SK-N-SH treated with all-trans-retinoic acid at 6 μM for 48 hours (cell line): Measurements from ENCODE around the gene GRK1.

ENCODE experiments used
- ARNTL ChIP-seq: fragments of 450-650 bp; formaldehyde crosslinking; IDR thresholded peaks from 2 replicates; pipeline ENCODE4 v1.5.0; 2020; ENCODE audit warnings: low read depth, mild to moderate bottlenecking, moderate library complexity, borderline replicate concordance
- CREB5 ChIP-seq: fragments of 250-450 bp; sonication (Bioruptor Pico); IDR thresholded peaks from 2 replicates; pipeline ENCODE4 v1.5.1; 2020; ENCODE audit warnings: low read depth, mild to moderate bottlenecking, moderate library complexity
- CSDC2 ChIP-seq: fragments of 250-450 bp; sonication (Bioruptor Pico); IDR thresholded peaks from 2 replicates; pipeline ENCODE4 v1.5.0; 2020; ENCODE audit warnings: mild to moderate bottlenecking, moderate library complexity
- ESRRG ChIP-seq: fragments of 250-450 bp; sonication (Bioruptor Pico); IDR thresholded peaks from 2 replicates; pipeline ENCODE4 v1.6.1; 2021; ENCODE audit warnings: mild to moderate bottlenecking
- GLIS3 ChIP-seq: fragments of 250-450 bp; sonication (Bioruptor Pico); IDR thresholded peaks from 2 replicates; pipeline ENCODE4 v1.5.0; 2020; ENCODE audit warnings: mild to moderate bottlenecking, moderate library complexity
- PATZ1 ChIP-seq: fragments of 250-450 bp; sonication (Bioruptor Pico); IDR thresholded peaks from 2 replicates; pipeline ENCODE4 v1.8.0; 2020; ENCODE audit warnings: mild to moderate bottlenecking, moderate library complexity, borderline replicate concordance
- RARB ChIP-seq: fragments of 250-450 bp; sonication (Bioruptor Pico); IDR thresholded peaks from 2 replicates; pipeline ENCODE4 v1.8.0; 2021; ENCODE audit warnings: mild to moderate bottlenecking, moderate library complexity
- SNAI2 ChIP-seq: fragments of 250-450 bp; sonication (Bioruptor Pico); IDR thresholded peaks from 2 replicates; pipeline ENCODE4 v1.5.0; 2020; ENCODE audit warnings: mild to moderate bottlenecking, moderate library complexity
- ZFP3 ChIP-seq: fragments of 250-450 bp; sonication (Bioruptor Pico); IDR thresholded peaks from 2 replicates; pipeline ENCODE4 v1.5.0; 2020; ENCODE audit warnings: mild to moderate bottlenecking, moderate library complexity
- ZFP30 ChIP-seq: fragments of 450-650 bp; formaldehyde crosslinking; IDR thresholded peaks from 2 replicates; pipeline ENCODE4 v1.5.0; 2022; ENCODE audit warnings: mild to moderate bottlenecking, moderate library complexity
- ZNF565 ChIP-seq: fragments of 450-650 bp; formaldehyde crosslinking; conservative IDR thresholded peaks from 2 replicates; pipeline ENCODE4 v1.5.0; 2020; ENCODE audit warnings: low read depth, mild to moderate bottlenecking, moderate library complexity
- ZNF70 ChIP-seq: fragments of 450-650 bp; formaldehyde crosslinking; IDR thresholded peaks from 2 replicates; pipeline ENCODE4 v1.5.0; 2020; ENCODE audit warnings: mild to moderate bottlenecking, moderate library complexity
- TF ChIP-seq, protein P1 (sequence below): fragments of 250-450 bp; sonication (Bioruptor Pico); IDR thresholded peaks from 2 replicates; pipeline ENCODE4 v1.8.0; 2021; ENCODE audit warnings: low read depth, mild to moderate bottlenecking, moderate library complexity, borderline replicate concordance
- TF ChIP-seq, protein P2 (sequence below): fragments of 250-450 bp; sonication (Bioruptor Pico); IDR thresholded peaks from 2 replicates; pipeline ENCODE4 v1.5.0; 2020; ENCODE audit warnings: mild to moderate bottlenecking, moderate library complexity

- TF ChIP-seq RARB (CRISPR knock-in tag): no peak
- no peak for TF ChIP-seq ZNF565 (CRISPR knock-in tag)
- TF ChIP-seq ZNF70 (CRISPR knock-in tag): no peak
- TF ChIP-seq PATZ1 (CRISPR knock-in tag): no peak
- no peak for TF ChIP-seq ESRRG (CRISPR knock-in tag)
- no peak for TF ChIP-seq SNAI2 (CRISPR knock-in tag)
- TF ChIP-seq CREB5 (CRISPR knock-in tag): no peak
- TF ChIP-seq ZFP30 (CRISPR knock-in tag): no peak
- no peak for TF ChIP-seq ARNTL (CRISPR knock-in tag)
- TF ChIP-seq ZFP3 (CRISPR knock-in tag): no peak
- no peak for TF ChIP-seq GLIS3
- TF ChIP-seq, protein P1, sequence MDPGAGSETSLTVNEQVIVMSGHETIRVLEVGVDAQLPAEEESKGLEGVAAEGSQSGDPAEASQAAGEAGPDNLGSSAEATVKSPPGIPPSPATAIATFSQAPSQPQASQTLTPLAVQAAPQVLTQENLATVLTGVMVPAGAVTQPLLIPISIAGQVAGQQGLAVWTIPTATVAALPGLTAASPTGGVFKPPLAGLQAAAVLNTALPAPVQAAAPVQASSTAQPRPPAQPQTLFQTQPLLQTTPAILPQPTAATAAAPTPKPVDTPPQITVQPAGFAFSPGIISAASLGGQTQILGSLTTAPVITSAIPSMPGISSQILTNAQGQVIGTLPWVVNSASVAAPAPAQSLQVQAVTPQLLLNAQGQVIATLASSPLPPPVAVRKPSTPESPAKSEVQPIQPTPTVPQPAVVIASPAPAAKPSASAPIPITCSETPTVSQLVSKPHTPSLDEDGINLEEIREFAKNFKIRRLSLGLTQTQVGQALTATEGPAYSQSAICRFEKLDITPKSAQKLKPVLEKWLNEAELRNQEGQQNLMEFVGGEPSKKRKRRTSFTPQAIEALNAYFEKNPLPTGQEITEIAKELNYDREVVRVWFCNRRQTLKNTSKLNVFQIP: no peak
- no peak for TF ChIP-seq CSDC2 (CRISPR knock-in tag)
- TF ChIP-seq, protein P2, sequence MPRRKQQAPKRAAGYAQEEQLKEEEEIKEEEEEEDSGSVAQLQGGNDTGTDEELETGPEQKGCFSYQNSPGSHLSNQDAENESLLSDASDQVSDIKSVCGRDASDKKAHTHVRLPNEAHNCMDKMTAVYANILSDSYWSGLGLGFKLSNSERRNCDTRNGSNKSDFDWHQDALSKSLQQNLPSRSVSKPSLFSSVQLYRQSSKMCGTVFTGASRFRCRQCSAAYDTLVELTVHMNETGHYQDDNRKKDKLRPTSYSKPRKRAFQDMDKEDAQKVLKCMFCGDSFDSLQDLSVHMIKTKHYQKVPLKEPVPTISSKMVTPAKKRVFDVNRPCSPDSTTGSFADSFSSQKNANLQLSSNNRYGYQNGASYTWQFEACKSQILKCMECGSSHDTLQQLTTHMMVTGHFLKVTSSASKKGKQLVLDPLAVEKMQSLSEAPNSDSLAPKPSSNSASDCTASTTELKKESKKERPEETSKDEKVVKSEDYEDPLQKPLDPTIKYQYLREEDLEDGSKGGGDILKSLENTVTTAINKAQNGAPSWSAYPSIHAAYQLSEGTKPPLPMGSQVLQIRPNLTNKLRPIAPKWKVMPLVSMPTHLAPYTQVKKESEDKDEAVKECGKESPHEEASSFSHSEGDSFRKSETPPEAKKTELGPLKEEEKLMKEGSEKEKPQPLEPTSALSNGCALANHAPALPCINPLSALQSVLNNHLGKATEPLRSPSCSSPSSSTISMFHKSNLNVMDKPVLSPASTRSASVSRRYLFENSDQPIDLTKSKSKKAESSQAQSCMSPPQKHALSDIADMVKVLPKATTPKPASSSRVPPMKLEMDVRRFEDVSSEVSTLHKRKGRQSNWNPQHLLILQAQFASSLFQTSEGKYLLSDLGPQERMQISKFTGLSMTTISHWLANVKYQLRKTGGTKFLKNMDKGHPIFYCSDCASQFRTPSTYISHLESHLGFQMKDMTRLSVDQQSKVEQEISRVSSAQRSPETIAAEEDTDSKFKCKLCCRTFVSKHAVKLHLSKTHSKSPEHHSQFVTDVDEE (CRISPR knock-in tag): no peak
These were observed 5.5 kb upstream of the GRK1 start for GRCh38 chr13:113661509-113661908.
